SW480 (cell line): Measurements from ENCODE around the gene SUB1.
"Not testable (repeated sequence)": the region's sequence is repeated elsewhere in the genome, so short reads cannot be mapped to it uniquely, and the experiment has no call there.

Source experiments
- DNase-seq: peaks from one replicate; pipeline ENCODE4 v3.0.0-alpha.2; 2016; ENCODE audit warnings: low spot score

SUB1 gene

DNA sequence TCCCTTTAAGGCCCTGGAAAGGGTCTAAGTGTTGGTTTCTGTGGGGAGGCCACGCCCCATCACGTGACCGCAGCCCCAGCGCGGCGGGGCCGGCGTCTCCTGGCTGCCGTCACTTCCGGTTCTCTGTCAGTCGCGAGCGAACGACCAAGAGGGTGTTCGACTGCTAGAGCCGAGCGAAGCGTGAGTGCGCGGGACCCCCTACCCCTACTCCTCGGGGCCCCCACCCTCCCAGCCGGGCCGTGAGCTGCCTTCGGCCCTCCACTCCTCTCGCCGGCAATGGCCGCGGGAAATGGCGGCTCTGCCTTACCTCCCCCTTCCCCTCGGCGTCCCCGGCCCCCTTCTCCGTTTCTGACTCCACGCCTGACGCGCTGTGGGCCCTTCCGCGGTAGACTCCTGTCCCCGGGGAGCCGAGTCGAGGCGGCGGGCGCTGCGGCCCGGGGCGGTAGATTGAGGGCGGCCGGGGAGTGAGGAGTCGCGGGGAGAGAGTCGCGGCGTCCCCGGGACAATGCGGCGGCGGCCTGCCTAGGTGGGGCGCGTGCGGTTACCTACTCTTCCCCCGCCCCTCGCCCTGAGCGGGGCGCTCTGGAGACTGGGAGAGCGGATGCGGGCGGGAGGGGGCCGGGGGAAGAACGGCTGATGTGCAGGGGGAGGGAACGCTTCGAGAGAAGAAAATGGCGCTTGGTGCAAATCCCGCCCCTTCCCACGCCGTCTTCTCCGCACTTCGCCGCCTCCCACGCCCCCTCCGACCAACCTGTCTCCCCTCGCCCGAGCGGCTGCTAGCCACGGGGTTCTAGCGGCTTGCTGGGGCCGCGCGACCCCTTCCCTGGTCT, at the start of gene SUB1:
SUB1 (plus strand) TSS at position 112 of the 830 bp plus-strand sequence. CDS start 2,956 bp downstream, outside the sequence.
- peak; percentile 85 for DNase-seq

DNA sequence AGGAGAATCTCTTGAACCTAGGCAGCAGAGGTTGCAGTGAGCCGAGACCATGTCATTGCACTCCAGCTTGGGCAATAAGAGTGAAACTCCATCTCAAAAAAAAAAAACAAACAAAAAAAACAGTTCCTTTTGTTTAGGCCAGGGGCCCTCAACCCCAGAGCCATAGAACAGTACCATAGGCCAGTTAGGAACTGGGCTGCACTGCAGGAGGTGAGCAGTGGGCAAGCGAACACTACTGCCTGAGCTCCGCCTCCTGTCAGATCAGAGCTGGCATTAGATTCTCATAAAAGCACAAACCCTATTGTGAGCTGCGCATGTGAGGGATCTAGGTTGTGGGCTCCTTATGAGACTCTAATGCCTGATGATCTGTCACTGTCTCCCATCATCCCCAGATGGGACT, 49.1 kb upstream of the SUB1 start:
- no peak for DNase-seq

DNA sequence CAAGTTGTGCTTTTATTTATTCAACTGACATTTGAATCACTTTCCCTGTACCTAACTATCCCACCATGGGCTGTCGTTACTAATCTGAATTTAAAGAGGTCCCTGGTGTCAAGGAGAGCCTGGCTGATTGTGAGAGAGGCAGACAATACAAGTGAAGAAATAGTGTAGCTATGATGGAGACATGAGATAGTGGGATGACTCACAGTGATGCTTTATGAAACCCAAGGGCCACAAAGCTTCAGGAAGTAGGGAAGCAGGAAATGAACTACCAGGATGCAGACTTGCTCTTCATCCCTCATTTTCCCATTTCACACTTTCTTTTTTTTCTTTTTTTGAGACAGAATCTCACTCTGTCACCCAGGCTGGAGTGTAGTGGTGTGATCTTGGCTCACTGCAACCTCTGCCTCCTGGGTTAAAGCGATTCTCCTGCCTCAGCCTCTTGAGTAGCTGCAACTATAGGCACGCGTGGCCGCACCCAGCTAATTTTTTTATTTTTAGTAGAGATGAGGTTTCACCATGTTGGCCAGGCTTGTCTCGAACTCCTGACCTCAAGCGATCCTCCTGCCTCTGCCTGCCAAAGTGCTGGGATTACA, 47.8 kb upstream of the SUB1 start:
- peak; percentile 13 for DNase-seq

DNA sequence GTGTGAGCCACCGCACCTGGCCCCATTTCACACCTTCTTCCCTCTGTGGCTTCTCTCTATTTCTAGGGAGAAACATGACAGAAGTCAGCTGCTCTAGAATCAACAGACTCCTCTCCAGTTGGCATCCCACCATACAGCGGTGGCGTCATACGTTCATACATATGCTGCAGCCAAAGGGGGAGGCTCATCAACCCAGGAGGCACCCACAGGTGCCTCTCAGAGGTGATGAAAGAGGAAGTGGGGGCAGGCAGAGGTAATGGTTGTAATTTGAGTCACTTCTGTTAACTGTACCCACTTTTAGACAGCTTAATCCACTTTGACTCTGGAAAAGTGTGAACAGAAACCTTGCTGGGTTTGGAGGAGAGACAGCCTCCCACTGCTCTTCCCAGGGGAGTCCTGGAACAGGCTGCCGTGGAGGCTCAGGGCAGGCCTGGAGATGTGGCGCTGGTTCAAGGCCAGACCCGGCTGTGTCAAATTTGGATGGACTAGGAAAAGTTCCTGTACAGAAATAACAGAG, 47.3 kb upstream of the SUB1 start:
- no peak for DNase-seq

DNA sequence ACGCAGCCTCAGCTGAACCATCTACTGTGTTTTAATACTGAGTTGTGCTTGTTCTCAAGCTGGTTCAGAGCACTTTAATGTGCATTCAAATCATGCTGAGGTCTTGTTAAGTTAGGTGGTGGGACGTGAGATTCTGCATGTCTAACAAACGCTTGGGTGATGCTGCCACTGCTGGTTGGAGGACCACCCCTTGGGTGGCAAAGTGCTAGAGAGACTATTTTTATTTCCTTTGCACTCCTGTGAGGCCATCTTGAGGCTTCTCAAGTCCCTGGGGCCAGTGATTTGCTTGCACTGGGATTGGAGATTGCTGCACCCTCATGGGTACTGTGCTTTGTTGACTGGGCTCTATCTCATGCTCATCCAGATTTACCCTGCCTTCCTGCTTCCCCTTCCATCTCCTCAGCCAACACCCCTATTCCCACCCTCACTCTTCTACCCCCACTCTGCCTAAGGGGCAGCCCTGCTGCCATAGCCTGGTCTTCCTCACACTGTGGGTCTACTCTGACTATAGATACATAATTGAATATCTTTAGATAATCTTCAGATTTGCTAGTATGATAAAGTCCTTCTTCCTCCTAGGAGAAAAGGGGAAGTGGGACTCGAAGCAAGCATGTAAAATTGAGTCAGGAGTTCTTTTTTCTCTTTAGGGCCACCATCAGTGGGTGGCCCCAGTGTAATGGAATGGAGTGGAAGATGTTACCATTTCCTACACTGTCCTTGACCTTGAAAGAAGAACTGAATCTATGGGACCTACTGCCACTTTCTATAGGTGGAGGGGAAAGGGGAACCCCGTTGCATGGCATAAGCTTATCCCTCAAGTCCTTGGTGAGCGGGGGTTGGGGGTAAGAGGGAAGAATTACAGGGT, 45.1 kb upstream of the SUB1 start:
- DNase-seq = no peak

DNA sequence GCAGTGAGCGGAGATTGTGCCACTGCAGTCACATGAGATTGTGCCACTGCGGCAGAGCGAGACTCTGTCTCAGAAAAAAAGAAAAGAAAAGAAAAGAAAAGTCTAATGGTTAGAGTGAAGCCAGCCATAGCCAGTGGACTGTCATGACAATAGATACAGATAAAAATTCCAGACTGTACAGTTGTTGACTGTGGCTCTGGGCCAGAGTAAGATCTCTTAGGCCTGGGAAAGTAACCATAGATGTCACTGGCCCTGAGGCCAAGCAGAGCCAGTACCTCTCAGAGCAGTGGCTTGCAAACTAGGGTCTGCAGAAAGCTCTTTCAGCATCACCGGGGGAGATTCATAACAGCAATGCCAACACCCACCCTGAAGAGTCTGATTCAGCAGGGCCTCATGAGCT, 44.1 kb upstream of the SUB1 start:
- no peak for DNase-seq

DNA sequence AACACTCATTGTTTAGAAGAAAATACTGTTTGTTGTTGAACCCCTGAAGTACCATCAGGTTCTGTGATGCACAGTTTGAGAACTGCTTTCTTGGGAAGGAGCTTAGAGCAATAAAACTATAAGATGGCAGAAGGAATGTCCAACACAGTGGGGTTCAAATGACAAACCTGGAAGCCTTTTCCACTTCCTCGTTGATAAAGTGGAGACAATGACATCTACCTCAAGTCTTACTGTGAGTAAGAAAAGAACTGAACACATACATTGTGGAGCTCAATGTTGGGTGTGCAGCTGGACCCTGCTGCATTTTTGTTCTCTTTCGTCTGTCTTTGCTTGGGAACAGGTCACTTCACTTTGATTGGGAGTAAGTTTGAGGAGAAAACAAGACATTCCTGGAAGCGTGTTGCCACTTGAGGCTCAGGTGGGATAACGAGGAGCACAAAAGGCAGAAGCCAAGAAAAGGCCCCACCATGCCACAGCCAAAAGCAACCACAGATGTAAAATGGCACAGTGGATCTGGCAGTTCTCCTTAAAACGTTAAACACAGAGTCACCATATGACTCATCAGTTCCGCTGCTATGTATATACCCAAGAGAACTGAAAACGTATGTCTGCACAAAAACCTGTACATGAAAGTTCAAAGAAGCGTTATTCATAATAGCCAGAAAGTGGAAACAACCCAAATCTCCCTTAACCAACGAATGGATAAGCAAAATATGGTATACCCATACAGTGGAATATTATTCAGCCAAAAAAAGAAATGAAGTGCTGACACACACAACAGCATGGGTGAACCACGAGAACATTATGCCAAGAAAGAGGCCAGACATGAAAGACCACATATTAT, 42.9 kb upstream of the SUB1 start:
- no peak for DNase-seq

DNA sequence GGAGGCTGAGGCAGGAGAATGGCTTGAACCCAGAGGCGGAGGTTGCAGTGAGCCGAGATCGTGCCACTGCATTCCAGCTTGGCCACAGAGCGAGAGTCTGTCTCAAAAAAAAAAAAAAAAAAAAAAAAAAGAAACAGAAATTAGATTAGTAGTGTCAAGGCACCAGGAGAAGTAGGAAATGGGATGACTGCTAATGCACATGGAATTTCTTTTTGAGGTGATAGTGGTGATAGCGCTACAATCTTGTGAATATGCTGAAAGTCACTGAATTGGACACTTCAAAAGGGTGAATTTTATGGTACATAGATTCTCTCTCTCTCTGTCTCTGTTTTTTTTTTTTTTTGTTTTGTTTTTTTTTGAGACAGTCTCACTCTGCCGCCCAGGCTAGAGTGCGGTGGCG, 42.1 kb upstream of the SUB1 start:
- no peak for DNase-seq

DNA sequence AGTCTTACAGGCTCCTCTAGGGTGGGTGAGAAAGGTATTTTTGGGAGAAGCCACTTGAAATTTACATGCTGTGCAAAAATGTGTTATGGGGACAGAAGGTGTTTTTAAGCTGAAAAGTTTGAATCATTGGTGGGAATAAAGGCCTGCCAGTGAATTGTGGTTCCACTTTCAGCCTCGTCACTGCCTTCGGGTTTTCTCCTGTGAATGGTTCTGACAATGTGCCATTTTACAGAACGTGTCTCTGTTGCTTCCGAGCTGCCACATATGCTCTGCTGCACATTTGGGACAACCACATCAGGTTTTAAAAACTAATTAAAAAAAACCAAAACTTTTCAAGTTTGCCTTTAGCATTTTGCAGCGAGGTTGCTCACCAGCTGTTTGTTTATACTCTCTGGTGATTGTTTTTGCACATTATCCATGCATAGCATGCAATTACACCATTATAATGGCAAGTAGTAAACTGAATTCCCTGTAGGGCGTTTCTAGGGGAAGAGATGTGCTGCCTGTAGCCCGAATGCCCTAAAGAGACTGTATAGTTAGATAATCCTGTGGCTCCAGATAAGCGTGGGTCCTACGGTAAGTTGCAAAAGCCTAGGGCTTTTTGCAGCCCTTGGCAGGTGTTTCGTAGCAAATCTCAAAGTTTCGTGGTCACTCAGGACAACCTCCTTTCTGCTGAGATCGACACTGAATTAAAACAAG, 40.1 kb upstream of the SUB1 start:
- no peak for DNase-seq

DNA sequence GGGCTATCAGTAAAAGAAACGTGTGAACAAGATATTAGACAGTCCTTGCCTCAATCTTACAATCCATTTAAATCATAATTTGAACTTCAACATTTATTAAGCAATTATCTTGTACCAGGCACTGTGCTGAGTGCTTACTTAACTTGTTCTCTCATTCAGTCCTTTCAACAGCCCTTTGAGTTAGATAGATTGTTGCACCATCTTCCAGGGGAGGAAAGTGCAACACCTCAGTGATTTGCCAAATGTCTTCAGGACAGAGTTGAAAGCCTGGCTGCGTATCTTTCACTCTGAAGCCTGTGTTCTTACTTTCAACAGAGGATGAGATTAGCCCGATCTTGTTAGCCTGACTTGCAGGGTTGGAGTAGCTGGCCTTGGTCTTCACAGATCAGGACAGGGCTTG, 34.2 kb upstream of the SUB1 start:
- no peak for DNase-seq

DNA sequence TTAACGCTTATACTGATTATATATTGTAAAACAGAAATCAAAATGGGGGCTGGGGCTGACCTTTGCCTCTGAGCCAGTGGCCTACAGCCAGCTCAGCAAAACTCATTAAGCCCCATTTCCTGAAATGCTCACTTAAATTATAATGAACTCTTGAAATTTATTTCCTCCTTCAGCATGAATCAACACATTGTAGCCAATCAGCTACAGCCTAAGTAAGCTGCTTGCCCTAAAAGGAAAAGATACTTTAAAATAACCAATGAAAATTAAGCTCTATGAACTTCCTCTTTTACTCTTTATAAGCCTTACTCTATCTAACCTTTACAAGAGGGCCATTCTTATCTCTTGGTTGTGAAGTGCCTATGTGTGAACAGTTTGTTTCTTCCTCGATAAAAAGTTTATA, 33.5 kb upstream of the SUB1 start:
- DNase-seq = no peak

DNA sequence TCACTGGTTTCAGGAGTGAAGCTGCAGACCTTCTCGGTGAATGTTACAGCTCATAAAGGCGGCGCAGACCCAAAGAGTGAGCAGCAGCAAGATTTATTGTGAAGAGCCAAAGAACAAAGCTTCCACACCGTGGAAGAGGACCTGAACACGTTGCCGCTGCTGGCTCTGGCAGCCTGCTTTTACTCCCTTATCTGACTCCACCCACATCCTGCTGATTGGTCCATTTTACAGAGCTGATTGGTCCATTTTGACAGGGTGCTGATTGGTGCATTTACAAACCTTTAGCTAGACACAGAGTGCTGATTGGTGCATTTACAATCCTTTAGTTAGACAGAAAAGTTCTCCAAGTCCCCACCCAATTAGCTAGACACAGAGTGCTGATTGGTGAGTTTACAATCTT, 32.9 kb upstream of the SUB1 start:
- DNase-seq = not testable (repeated sequence)

DNA sequence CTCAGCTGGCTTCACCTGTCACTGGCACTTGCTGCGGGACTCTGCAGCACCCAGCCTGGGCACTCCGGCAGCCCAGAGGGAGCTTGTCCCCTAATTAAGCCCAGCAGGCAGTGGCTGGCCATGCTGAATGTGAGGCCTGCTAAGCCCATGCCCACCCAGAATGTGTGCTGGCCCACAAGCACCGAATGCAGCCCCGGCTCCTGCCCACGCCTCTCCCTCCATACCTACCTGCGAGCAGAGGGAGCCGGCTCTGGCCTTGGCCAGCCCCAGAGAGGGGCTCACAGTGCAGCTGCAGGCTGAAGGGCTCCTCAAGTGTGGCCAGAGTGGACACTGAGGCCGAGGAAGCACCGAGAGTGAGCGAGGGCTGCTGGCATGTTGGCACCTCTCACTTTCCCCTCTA, 32.4 kb upstream of the SUB1 start:
- no peak for DNase-seq

DNA sequence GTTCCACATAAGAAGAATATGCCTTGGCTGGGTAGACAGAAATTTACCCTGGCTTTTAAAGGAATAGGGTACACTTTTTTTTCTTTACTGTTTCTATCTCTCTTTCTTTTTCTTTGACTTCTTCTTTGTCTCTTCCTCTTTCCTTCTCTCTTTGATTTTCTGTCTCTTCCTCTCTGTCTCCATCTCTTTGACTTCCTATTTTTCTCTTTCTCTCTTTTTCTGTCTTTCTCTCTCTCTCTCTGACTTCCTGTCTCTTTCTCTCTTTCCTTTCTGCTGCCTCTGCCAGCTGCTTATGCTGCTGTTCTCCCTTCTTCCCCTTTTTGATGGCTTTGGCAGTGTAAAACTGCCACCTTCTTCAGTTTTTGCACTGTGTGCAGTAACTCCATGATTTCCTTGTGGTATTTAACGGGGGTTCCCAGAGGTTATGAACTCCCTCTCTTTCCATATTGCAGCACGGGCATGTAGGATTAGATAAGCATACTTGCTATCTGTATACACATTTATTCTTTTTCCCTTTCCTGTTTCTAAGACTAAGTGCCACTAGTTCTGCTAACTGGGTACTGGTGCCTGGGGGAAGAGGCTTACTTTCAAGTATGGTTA, 31.1 kb upstream of the SUB1 start:
- DNase-seq = not testable (repeated sequence)

DNA sequence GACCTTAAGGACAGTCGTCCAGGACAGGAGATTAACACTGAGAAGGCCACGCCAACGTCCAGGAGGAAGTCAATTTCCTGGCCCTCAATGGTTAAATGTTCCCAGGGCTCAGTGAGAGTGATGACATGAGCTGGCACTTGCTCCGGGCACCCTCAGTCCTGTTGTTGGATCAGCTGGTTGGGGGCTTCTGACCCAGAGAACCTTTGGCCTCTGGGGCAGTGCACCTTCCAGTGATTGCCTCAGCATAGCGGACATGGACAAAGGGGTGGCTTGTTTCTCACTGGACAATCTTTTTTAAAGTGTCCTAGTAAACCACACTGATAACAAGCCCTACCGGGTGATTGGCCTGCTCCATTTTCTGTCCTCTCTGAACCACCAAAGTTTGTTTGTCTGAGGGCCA, 28.8 kb upstream of the SUB1 start:
- DNase-seq = not testable (repeated sequence)

DNA sequence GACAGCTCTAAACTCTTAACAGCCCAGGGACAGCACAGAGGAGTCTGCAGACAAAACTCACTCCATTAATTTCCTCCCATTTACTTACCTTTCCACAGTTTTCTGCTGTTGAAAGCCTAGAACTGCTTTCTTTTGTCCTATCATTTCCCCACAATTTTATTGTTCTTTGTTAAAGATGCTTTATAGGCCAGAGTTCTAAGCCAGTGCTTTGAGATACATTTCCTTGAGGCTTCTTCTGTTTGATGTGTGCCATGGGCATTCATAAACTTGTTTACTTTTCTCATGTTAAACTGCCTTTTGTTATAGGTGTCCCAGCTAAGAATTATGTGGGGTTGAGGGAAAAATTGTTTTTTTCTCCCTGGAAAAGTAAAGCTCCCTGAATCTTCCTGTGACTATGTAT, 25.9 kb upstream of the SUB1 start:
- no peak for DNase-seq

DNA sequence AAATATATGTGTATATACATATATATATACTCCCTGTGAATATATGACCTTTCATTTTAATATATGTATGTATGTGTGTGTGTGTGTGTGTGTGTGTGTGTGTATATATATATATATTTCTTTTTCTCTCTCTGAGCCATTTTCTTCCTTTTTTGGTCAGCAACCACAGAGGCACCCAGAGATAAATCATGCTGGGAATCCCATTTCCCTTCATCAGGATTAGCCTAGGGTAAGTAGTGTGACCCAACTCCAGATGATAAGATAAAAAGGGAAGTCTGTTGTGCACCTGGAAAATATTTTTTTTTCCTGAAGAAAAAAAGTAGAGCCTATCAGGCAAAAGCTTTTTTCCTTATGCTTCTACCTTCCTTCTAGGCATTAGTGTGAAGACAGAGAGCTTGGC, 25.4 kb upstream of the SUB1 start:
- no peak for DNase-seq

DNA sequence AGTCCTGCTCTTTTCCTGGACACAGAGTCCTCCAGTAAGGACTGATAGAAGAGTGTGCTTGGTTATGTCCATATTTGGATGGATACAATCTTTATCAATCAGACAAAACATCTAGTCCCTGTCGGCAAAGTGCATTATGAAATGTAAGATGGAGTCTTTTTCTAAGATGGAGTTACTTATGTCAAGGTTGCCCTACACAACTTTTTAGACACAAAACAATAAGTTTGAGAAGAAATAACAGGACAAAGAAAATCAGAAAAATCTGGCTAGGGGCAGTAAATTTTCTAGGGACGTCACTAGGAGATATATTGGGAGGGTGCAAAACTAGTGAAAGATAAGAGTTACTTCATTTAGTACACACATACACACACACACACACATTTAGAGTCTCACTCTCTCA, 23.3 kb upstream of the SUB1 start:
- no peak for DNase-seq

DNA sequence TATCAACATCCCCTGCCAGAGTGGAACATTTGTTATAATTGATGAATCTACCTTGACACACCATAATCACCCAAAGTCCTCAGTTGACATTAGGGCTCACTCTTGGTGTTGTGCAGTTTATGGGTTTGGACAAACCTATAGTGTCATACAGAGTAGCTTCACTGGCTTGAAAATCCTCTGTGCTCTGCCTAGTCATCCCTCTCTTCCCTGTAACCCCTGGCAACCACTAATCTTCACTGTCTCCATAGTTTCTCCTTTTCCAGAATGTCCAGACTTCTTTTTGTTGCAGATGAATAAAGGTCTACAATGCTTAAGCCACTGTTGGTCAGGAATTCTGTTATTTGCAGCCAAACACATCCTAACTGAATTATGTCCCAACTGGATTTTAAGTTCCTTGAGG, 22.5 kb upstream of the SUB1 start:
- DNase-seq = no peak

DNA sequence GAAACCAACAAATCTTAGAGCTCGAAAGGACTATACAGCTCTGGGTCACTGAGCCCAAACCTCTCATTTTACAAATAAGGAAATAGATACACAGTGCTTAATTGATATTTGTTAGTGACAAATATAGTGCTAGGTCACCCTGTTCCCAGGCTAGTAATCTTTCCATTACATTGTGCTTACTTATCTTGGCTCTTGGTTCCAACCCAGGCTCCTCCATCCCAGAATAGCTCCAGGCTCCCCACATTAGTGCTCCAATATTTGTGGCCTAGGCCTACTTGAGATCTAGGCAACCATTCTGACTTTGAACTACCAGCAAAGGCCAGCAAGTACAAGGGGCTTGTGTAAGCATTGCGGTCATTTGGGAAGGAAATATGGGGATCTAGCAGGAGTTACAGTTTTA, 21.7 kb upstream of the SUB1 start:
- no peak for DNase-seq

DNA sequence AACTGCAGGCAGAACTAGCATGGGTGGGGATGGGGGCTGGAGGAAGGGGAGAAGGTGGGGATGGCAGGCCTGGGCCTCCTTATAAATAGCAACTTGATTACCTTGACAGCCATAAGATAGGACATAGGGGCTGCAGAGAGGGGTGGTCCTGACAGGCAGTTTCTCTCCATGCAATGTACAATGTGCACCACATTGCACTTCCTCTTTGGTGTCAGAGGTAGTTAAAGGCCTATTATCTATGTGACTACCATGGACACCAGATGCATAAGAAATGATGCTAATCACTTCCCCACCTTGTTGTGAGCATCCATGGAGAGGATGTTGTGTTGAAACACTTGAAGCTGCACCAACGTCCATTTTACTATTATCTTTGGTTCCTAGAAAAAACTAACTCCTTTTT, 20.2 kb upstream of the SUB1 start:
- no peak for DNase-seq
